NT2/D1 (cell line): ENCODE measurements around the gene DAB2.

Source experiments
- SUZ12 ChIP-seq: IDR thresholded peaks from 2 replicates; pipeline ENCODE4 v1.6.1; 2011; ENCODE audit not compliant: insufficient read length, insufficient read depth; ENCODE audit errors: extremely low read depth
- YY1 ChIP-seq: IDR thresholded peaks from 2 replicates; pipeline ENCODE4 v1.6.1; 2011; ENCODE audit not compliant: insufficient read length, insufficient read depth
- ZNF274 ChIP-seq: IDR thresholded peaks from 2 replicates; pipeline ENCODE4 v1.6.1; 2011; ENCODE audit warnings: mild to moderate bottlenecking, low read depth, low read length

GRCh38 chr5:39427229-39427628 lies 2.4 kb upstream of the DAB2 start:
- TF ChIP-seq ZNF274 (no peak), YY1 (no peak), SUZ12 (no peak)
